GM21360 (cell line): ENCODE data around the gene BATF2.

ENCODE experiments used
- ATAC-seq: cut with Tn5 transposase; IDR thresholded peaks from one replicate; pipeline ENCODE4 v1.9.1; 2021; ENCODE audit warnings: mild to moderate bottlenecking, moderate library complexity; ENCODE audit not compliant: unreplicated experiment

Gene BATF2

DNA sequence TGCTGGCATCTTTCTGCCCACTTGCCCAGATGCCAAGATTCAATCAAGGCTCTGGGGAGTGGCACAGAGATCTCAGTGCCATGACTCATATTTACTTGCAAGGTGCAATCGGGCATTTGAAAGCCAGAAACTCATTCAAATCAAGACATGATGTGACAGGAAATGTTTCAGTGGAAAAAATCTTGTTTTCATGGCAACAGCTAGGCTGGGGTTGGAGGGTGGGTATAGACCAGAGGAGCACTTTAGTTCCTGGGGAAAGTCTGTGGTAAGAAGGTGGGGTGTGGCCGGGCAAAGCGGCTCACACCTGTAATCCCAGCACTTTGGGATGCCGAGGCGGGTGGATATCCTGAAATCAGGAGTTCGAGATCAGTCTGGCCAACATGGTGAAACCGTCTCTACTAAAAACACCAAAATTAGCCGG lies 26.0 kb downstream of the BATF2 start:
- no peak for ATAC-seq

DNA sequence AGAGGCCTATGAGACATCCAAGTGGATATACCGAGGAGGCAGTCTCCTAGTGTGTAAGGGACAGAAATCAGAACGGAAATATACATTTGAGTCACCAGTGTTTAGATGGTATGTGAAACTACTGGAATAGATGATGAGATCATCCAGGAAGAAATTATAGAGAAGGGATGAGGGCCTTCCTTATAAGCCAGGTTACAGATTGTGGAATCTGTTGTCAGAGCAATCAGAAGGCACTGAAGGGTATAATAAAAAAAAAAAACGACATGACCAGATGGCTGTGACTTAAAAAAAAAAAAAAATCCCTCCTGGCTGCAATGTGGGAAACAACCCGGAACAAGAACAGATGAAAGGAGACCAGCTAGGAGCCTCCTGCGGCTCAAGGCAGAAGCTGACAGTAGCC lies 27.6 kb downstream of the BATF2 start:
- no peak for ATAC-seq

DNA sequence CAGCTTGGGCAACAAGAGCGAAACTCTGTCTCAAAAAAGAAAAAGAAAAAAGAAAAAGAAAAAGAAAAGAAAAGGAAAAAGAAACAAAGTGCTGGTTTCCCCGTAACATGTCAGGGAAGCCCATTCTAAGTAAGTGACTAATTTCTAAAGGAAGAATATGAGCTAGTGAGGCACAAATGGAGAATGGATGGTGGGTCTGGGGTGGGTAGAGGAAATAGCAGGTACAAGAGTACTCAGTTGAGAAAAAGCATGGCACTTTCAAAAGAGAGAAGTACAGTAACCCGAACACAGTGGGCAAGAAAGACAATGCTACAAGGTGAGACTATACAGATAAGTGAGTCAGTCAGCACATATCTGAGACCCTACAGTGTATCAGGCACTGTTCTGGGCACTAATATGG lies 29.4 kb downstream of the BATF2 start:
- no peak for ATAC-seq

DNA sequence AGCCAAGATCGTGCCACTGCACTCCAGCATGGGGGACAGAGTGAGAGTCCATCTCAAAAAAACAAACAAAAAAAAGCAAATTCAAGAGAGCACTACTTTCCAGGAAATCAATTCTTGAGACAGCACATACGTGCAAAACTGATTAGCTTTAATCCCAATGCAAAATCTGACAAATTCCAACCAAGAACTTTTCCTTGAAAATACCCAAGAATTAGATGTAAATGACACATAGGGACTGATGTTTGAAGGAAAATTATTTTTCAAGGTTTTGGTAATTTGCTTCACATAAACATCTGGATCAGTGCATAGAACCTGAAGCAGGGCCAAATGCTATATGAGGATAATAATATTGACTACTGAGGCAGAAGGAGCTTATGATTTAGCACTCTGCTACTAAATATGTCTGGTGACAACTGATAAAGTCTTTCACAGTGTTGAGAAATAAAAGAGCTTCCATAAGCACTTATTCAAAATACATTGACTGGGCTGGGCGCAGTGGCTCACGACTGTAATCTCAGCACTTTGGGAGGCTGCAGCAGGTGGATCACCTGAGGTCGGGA lies 33.6 kb downstream of the BATF2 start:
- no peak for ATAC-seq

DNA sequence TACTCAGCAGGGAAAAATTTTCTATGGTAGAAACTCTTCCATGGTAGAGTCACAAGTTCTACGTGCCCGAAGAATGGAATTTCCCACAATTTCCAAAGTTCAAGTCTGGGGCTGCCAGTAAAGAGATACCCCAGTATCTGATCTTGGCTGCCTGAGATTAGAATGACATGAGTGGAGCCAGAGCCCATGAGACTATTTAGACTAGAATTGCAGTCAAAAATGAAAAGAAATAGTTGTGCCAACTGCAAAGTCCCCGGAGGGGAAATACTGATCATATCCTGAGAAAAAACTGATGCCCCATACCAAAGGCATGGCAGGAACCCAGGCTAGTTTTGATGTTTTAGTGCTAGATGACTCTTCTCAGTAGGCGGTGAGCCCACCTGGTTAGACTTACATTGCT lies 36.1 kb downstream of the BATF2 start:
- ATAC-seq: no peak

DNA sequence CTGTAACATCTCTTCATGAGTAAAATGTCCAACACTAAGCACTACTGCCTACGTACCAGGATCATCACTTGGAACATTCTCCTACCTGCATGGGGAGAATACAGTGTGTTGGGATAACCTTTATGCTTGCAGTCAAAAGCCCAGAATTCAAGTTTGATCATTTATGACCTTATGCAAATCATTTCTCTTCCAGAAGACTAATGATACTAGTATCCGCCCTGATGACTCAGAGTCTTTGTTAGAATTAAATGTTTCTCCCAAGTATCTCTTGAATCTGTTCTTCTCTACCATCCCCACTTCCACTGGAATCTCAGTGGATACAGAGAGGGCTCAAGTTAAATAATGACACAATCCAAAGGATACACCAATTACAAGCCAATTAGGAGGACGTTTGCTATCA lies 37.3 kb downstream of the BATF2 start:
- ATAC-seq: no peak

DNA sequence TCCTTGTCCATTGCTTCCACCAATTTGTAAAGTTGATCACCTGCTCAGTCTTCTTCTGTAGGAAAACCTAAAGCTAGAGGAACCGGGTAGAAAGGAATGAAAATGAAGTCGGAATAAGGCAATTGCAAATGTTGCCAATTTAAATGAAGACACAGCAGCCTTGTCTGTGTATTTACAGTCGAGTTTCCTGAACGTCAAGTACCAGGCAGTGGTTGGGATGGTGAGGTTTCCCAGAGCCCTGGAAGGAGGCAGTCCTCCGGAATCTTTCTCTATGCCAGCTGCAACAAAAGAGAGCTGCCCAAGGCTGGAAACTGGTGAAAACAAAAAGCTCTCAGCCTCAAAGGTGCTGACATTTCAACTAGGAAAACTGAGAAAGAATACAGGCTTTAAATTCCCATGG lies 42.6 kb downstream of the BATF2 start:
- ATAC-seq: no peak

DNA sequence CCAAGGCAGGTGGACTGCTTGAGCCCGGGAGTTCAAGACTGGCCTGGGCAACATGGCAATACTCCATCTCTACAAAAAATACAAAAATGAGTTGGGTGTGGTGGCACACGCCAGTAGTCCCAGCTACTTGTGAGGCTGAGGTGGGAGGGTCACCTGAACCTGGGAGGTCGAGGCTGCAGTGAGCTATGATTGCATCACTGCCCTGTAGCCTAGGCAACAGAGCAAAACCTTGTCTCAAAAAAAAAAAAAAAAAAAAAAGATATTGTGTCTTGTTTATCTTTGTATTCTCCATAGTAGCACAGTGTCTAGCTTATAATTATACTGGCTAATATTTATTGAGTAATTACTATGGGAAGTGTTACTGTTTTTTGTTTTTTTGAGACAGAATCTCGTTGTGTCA lies 45.2 kb downstream of the BATF2 start:
- ATAC-seq: no peak

DNA sequence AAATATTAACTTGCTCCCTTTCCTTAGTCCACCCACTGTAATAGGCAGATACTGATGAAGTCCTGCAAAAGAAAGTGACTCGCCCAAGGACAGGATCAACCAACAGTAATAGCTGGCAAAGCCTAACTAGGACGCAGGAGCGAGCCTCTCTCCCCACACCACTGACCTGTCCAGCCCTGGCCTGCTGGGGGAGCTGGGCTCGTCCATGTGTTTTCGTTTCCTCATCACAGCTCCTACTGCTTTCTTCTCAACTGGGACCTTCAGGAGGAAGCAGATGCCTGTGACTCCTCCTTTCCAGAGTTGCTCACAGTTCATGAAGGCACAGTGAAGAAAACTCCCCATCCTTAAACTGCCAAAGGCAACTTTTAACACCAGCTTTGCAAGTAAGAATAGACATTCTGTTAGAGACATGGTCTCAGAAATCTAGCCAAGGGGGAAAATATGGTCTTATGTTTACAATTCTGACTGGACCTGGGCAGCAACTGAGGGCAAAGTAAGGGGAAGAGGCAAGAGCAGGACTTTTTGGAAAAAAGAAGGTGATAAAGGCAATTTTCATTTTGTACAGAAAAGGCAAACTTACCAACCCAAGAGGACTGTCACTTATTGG lies 49.5 kb downstream of the BATF2 start:
- no peak for ATAC-seq
